Anterior cingulate cortex (tissue), 58 donors: Measurements from ENCODE around the gene TGM6.
"Not testable (repeated sequence)": the region's sequence is repeated elsewhere in the genome, so short reads cannot be mapped to it uniquely, and the experiment has no call there.

Experiments used
- DNase-seq, 58 donors: peaks; one replicate each; lab custom pipeline; 2025; lab: John Stamatoyannopoulos, UW

Gene TGM6

DNA sequence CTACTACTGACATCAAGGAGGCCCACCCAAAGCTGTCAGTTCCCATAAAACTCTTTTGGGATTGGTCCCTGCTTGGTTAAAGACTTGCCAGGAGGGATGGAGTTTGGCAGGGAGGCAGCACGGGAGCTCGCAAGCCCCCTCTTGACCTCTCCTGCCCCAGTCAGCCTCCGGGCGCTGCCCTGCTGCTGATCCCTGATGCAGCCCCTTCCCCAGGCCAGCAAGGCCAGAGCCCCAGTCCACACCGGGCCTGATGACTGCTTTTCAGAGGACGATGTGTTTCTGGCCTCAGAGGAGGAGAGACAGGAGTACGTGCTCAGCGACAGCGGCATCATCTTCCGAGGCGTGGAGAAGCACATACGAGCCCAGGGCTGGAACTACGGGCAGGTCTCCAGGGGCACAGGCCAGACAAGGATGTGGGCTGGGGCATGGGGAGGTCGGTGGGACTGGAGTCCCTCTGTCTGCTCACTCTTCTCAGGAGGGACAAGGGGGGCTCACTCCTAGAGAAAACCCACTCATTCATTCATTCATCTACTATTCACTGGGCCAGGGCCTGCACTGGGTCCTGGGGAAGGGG is 15.6 kb downstream of the TGM6 start:
- DNase-seq: no peak

DNA sequence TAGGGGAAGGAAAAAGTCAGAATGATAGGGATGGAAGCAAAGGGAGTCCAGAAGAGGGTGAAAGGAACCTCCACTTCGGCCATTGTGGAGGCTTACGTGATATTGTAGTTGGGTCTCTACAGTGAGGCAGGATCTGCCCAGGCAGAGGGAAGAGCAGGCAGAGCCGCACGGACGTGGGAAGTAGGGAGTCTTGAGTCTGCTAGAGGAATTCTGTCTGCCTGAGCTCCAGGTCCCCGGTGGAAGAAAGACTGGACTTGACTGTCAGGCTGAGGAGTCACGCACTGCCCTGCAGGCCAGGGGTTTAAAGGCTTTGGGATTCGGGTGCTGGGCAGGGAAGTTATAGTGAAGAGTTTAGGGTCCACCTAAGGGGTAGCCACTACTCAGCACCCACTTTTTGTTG is 16.4 kb downstream of the TGM6 start:
- no peak for DNase-seq

DNA sequence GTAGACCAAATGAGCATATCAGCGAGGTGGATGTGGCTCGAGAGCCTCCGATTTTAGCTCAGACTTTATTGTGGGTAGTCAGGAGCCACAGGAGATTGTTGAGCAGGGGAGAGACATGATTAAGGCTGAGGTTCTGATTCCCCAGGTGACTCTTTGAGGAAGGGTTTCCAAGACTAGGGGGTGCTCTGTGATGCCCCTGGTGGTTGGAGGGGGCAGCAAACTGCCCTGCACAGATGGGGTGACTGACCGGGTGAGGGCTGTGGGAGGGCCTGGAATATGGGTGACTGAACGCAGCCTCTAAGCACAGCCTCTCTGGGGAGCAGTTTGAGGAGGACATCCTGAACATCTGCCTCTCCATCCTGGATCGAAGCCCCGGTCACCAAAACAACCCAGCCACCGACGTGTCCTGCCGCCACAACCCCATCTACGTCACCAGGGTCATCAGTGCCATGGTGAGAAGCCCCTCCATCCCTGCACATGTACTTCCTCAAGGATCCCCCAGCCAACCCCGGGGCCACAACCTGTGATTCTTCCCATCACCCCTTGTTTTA is 17.0 kb downstream of the TGM6 start:
- DNase-seq: no peak

DNA sequence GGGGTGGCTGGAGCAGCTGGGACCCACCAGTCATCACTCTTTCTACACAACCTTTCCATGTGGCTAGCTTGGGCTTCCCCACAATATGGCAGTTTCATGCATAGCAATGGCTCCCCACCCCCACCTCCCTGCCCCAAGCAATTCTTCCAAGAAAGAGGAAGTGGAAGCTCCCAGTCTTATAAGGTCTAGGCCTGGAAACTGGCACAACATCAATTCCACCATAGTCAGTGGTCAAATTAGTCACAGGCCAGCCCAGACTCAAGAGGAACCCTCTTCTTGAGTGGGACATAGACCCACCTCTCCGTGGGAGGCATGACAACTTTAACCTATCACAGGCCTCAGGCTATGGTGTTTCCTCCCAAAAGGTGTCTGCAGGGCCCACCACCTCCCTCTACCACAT is 17.7 kb downstream of the TGM6 start:
- no peak for DNase-seq

DNA sequence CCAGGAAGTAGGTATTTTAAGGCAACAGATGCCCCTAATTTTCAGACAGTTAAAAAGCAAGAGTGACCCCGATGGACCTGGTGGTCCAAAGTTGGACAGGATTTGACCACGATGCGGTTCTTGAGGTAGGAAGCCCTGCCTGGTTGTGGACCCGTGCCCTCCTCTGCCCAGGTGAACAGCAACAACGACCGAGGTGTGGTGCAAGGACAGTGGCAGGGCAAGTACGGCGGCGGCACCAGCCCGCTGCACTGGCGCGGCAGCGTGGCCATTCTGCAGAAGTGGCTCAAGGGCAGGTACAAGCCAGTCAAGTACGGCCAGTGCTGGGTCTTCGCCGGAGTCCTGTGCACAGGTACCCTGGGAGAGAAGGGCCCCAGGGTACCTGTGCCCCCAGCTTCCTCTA is 18.7 kb downstream of the TGM6 start:
- no peak for DNase-seq

DNA sequence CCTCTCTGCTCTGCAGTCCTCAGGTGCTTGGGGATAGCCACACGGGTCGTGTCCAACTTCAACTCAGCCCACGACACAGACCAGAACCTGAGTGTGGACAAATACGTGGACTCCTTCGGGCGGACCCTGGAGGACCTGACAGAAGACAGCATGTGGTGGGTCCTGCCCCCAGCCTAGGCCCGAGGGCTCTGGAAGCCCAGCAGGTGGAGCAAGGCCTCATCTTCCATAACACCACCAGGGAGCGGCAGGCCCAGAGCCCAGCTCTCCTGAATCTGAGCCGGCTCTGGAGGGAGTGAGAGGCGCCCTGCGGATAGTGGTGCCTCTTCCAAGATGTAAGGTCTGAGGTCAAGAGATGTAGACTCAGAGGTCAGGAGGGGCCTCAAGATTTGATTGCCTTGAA is 19.6 kb downstream of the TGM6 start:
- no peak for DNase-seq

DNA sequence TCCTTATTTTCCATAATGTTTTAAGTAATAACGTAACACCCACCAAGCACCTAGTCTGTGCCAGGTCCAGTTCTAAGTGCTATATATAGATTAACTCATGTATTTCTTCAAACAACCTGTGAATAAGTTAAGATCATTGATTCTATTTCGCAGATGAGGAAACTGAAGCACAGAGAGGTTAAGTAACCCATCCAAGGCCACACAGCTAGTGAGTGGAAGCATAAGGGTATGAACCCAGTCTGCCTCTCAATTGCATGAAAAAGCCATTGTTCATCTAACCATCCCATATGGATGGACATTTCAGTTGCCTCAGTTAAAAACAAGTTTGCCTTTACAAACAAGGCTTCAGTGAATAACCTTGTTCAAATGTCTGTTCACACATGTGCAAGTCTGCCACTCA is 20.8 kb downstream of the TGM6 start:
- no peak for DNase-seq

DNA sequence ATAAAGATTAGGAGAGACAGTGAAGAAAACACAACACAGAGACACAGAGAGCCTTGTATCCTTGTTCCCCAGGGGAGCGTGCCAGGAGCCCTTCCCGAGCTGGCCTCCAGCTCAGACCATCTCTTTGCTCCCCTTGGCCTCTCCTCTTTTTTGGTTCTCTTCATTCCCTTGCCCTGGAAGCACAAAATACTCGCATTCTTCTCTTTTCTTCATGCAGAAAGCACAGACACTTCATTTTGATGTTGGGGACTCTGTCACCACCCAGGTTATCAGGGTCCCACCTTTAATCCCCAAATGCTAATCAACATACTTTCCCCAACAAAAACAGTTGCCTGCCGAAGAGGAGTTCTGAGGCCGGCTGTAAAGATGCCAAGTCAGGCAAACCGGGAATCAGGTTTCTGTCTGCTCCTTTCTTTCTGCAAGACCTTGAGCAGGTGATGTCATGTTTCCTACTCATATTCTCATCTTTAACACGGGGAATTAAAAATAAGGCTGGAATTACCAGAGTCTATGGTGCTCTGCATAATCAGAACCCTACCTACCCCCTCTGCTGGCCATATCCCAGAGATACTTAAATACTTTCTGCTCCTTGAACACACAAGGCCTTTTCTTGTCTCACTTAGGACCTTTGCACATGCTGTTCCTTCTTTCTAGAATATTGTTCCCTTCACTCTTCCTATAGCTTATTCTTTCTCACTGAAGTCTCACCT is 21.7 kb downstream of the TGM6 start:
- no peak for DNase-seq

DNA sequence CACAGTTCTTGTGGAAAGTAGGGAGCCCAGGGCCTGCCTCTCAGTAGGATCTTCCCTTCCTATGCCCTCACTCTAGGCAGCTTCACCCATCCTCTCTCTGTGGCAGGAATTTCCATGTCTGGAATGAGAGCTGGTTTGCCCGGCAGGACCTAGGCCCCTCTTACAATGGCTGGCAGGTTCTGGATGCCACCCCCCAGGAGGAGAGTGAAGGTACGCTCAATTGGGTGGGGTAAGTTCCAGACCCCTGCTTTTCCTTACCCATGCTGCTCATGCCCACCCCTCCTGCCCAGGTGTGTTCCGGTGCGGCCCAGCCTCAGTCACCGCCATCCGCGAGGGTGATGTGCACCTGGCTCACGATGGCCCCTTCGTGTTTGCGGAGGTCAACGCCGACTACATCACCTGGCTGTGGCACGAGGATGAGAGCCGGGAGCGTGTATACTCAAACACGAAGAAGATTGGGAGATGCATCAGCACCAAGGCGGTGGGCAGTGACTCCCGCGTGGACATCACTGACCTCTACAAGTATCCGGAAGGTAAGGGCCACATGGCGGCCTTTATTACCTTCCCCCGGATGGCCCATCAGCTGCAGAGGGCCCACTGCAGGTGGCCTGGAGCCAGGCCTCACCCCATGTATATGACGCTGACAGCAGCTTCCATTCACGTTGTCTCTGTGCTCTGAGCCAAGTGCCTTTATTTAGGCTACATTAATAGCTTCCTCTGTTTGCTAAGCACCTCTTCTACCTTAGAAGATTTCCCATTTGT is 22.8 kb downstream of the TGM6 start:
- no peak for DNase-seq

DNA sequence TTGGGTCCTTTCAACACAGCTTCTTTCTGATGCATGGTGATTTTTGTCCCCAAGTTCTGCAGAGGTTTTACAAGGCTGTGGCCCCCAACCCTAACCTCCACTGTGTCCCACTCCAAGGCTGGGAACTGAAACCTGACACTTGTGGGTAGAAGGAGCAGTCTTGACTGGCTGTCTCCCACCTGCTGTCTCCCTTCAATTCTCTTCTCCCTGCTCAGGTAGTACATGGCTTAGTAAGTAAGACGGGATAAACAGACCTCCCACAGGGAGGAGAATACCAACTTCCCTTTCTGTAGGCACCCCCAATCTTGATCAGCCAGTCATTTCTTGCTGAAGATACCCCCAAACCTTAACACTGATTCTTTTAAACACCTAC is 25.0 kb downstream of the TGM6 start:
- DNase-seq: no peak

DNA sequence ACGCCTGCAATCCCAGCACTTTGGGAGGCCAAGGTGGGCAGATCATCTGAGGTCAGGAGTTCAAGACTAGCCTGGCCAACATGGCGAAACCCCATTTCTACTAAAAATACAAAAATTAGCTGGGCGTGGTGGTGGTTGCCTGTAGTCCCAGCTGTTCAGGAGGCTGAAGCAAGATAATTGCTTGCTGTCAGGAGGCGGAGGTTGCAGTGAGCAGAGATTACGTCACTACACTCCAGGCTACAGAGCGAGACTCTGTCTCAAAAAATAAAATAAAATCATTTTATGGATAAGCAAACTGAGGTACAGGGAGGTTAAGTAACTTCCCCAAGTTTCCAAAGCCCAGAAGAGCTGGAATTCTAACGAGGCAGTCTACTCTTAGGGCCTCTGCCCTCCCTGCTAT is 26.7 kb downstream of the TGM6 start:
- DNase-seq: not testable (repeated sequence)

DNA sequence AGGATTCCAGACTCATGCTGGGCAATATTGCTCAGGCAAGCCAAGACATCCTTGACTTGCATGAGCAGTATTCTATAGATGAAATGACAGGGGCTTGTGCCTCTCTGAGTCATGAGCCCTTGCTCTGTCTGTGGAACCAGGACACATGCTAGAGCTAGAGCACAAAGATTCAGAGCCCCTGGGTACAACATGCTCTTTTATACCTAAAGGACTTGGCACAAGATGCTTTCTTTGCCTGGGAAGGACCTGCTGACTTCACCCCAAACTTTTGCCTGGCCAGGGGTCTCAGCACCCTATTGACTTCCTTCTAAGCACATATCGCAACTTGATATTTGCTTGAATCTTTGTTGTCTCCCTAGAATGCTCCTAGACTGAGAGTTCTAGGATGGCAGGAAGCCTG is 27.4 kb downstream of the TGM6 start:
- DNase-seq: no peak

DNA sequence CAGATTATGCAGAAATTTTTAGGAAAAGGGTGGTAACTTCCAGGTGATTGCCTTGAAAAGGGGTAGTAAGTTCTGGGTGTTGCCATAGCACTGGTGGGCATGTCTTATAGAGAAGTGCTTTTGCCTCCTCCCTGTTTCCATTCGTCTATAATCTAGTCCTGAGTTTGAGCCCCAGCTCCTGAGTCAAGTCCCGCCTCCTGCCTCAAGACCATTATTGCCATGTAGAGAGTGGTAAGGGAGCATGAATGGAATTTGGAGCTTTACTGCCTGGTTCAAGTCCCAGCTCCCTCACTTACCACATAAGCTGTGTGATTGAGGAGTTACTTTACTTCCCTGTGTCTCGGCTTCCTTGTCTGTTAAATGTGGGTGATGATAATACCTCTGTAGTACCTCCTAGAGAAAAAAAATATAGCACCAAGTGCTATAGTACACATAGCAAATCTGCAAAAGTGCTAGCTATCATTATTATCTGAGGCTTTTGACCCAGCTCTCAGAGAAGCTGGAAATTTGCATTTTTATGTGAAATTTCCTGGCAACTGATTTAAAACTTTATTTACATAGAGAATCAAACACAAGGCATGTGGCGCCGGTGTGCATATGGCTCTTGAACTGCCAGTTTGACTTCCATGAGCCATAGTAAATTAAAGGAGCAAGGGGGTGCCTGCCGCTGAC is 36.0 kb downstream of the TGM6 start:
- no peak for DNase-seq

DNA sequence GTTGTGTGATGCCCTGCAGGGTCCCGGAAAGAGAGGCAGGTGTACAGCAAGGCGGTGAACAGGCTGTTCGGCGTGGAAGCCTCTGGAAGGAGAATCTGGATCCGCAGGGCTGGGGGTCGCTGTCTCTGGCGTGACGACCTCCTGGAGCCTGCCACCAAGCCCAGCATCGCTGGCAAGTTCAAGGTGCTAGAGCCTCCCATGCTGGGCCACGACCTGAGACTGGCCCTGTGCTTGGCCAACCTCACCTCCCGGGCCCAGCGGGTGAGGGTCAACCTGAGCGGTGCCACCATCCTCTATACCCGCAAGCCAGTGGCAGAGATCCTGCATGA is 36.5 kb downstream of the TGM6 start:
- no peak for DNase-seq

DNA sequence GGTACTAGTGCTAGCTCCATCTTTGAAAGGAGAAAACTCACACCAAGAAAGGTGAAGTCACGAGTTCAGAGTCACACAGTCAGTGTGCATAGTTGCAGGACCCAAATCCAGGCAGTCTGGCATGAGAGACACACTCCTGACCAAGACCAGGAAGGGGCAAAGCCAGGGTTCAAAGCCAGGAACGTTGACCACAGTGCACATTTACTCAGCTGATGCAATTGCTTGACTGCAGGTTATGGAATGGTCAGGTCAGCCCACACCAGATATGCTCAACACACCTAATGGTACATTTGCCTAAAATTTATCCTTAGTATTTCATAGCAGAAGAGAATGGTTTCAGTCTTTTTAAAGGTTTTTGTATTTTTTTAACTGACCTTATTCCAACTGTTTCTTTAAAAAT is 37.7 kb downstream of the TGM6 start:
- no peak for DNase-seq

DNA sequence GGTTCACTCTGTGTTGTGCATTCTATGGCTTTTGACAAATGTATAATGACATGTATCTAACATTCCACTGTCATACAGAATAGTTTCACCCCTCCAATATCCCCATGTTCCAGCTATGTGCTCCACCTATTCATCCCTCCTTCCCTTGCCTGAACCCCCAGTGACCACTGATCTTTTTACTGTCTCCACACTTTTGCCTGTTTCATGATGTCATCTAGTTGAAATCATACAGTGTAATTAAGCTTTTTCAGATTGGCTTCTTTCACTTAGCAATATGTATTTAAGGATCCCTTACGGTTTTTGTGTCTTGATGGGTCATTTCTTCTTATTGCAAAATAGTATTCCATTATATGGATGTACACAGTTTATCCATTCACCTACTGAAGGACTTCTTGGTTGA is 39.8 kb downstream of the TGM6 start:
- DNase-seq: no peak

DNA sequence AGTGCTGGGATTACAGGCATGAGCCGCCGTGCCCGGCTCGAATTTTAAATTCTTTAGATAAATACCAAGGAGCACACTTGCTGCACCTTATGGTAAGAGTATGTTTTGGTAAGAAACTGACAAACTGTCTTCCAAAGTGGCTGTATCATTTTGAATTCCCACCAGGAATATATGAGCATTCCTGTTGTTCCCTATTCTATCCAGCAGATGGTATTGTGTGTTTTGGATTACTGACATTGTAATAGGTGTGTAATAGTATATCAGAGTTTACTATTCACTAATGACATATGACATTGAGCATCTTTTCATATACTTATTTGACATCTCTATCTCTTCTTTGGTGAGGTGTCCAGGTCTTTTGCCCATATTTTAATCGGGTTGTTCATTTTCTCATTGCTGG is 40.5 kb downstream of the TGM6 start:
- DNase-seq: no peak

DNA sequence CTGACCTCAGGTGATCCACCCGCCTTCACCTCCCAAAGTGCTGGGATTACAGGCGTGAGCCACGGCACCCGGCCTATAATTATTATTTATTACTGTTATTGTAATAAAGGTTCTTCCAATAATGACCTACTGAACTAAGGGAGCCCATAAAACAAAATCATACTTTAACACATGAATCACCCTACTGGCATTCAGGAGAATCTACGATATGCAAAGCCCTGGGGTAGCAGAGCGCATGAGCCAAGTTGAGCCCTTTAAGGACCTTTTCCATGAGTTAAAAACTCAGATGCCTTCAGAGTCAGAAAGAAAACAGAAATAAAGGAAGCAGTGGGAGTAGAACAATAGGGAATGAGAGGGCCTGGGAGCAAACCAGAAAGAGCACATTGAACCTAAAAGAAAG is 48.4 kb downstream of the TGM6 start:
- DNase-seq: no peak

DNA sequence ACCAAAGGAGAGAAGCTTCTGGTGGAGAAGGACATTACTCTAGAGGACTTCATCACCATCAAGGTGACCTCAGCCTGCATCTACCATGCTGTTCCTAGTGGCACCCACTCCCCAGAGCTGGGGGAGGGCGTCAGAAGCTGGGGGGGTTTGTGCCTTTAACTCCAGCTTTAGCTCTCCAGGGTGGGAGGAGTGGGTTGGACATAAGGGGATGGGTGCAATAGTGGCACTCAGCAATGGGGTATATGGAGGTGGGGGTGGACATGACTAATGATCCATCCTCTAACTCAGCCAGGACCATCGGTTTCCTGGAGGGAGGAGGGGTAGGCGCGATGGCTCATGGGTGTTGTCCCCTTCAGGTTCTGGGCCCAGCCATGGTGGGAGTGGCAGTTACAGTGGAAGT is 49.8 kb downstream of the TGM6 start:
- no peak for DNase-seq

DNA sequence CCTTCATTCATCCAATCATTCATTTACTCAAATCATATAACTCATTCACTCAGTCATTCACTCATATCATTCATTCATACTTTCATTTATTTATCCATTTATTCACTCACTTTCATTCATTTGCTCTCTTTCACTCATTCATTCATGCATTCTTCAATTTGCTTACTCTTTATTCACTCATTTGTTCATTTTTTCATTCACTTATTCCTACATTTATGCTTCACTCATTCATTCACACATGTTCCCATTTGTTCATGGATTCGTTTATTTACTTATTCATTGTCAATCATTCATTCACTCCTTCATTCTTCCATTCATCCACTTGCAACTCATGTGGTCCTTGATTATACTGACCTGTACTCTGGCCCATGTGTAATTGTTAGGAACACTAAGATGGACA is 50.5 kb downstream of the TGM6 start:
- DNase-seq: no peak

DNA sequence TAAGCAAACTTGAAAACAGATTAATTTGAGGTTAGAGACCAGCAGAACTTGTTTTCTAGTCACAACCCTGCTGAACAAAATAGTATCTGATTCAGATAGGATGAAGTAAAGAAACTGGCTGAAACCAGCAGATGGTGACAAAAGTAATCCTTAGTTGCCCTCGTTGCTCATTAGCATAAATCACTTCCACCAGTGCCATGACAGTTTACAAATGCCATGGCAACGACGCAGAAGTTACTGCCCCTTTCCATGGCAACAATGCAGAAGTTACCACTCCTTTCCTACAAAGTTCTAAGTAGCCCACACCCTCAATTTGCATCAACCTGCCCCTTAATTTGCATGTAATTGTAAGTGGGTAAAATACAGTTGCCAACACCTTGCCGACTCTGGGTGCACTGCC is 66.1 kb downstream of the TGM6 start:
- no peak for DNase-seq
